CD4-positive, alpha-beta T cell treated with Interleukin-1 beta for 1 hour (primary cell): ENCODE data around the gene ETV1.
"Not testable (repeated sequence)": the region's sequence is repeated elsewhere in the genome, so short reads cannot be mapped to it uniquely, and the experiment has no call there.

Source experiments
- DNase-seq, 2 donors: peaks; one replicate each; pipeline ENCODE4 v3.0.0-alpha.2; 2020 to 2022

ETV1 gene

GRCh38 chr7:13920053-13920697 is 69.3 kb downstream of the ETV1 start:
- DNase-seq: no peak

GRCh38 chr7:13918333-13918732 is 71.1 kb downstream of the ETV1 start:
- DNase-seq: not testable (repeated sequence)

GRCh38 chr7:13917103-13917502 is 72.4 kb downstream of the ETV1 start:
- not testable (repeated sequence) for DNase-seq

- DNase-seq: no peak
Measured at GRCh38 chr7:13915891-13916290, 73.6 kb downstream of the ETV1 start.

GRCh38 chr7:13912715-13913278 is 76.7 kb downstream of the ETV1 start:
- DNase-seq: no peak

GRCh38 chr7:13911909-13912308 is 77.6 kb downstream of the ETV1 start:
- no peak for DNase-seq

- DNase-seq: peak in 1 of 2 donors; percentile 7
Measured at GRCh38 chr7:13910805-13911551, 78.5 kb downstream of the ETV1 start.

GRCh38 chr7:13908667-13909397 is 80.6 kb downstream of the ETV1 start:
- DNase-seq: peak in 1 of 2 donors; percentile 39

GRCh38 chr7:13907831-13908230 is 81.6 kb downstream of the ETV1 start:
- no peak for DNase-seq

GRCh38 chr7:13904689-13905088 is 84.8 kb downstream of the ETV1 start:
- no peak for DNase-seq

- DNase-seq: no peak
Measured at GRCh38 chr7:13904007-13904406, 85.5 kb downstream of the ETV1 start.

- no peak for DNase-seq
Measured at GRCh38 chr7:13901577-13901976, 87.9 kb downstream of the ETV1 start.

GRCh38 chr7:13898957-13899670 is 90.4 kb downstream of the ETV1 start:
- no peak for DNase-seq

GRCh38 chr7:13897819-13898218 is 91.6 kb downstream of the ETV1 start:
- DNase-seq: no peak

GRCh38 chr7:13894954-13895353 is 94.5 kb downstream of the ETV1 start:
- DNase-seq: no peak

GRCh38 chr7:13894377-13894776 is 95.1 kb downstream of the ETV1 start:
- DNase-seq: no peak

- DNase-seq: no peak
Measured at GRCh38 chr7:13890793-13891192, 98.7 kb downstream of the ETV1 start.

- DNase-seq: no peak
Measured at GRCh38 chr7:13886356-13886755, 103.1 kb downstream of the ETV1 start.

GRCh38 chr7:13882051-13882450 is 107.4 kb downstream of the ETV1 start:
- no peak for DNase-seq

GRCh38 chr7:13880789-13881188 is 108.7 kb downstream of the ETV1 start:
- DNase-seq: no peak

- DNase-seq: no peak
Measured at GRCh38 chr7:13879994-13880686, 109.3 kb downstream of the ETV1 start.

GRCh38 chr7:13879143-13879542 is 110.3 kb downstream of the ETV1 start:
- DNase-seq: no peak
